HCT116 (cell line): Measurements from ENCODE around the gene HCRTR2. TPM values are rescaled to one million over a fixed set of nuclear protein-coding genes. Genes with fewer than 3 reads are reported as not detected.
A peak's percentile ranks its signal among the peaks of the same experiment; 100 is the strongest.

Source experiments
- ATAC-seq: fragments of 200-7000 bp; cut with Tn5 transposase; 2 replicates; pipeline ENCODE4 v1.9.1; 2020; ENCODE audit warnings: mild to moderate bottlenecking, moderate library complexity
- BruUV-seq: library from RNA; stranded (reverse); fragments of 400-500 nt; replicated peaks from 2 replicates; lab custom pipeline; 2021; lab: Mats Ljungman, UMichigan
- CTCF ChIA-PET: fragments of 300-600 bp; sonication (Branson Sonifier 250); formaldehyde crosslinking; loops from one replicate; lab custom pipeline; 2021; ENCODE audit warnings: antibody characterized with exemption; lab: Charles Lee
- POLR2A ChIA-PET: fragments of 300-600, 350-600 bp; sonication (Branson Sonifier 250); formaldehyde crosslinking; loops from one replicate; lab custom pipeline; 2021; ENCODE audit warnings: antibody characterized with exemption; lab: Charles Lee
- RAD21 ChIA-PET, 2 experiments: fragments of 300-600 bp; sonication (Branson Sonifier 250); formaldehyde crosslinking; loops; one replicate each; lab custom pipeline; 2023; ENCODE audit warnings: low total read pairs in 2 of 2; ENCODE audit not compliant: uncharacterized antibody in 2 of 2, unreplicated experiment in 2 of 2, low non-redundant PET in 1 of 2; lab: Charles Lee
- DNase-seq: peaks from one replicate; pipeline ENCODE4 v3.0.0-alpha.2; 2010; ENCODE audit warnings: low read depth, low spot score
- H2AFZ ChIP-seq: fragments of 200-600 bp; shearing (Covaris generic), sonication (generic); 2 replicates; pipeline ENCODE4 v1.6.1; 2017; ENCODE audit warnings: low read depth, mixed run types, mixed read lengths, antibody characterized with exemption, low read length; ENCODE audit not compliant: poor library complexity, severe bottlenecking
- H3K27ac ChIP-seq: 2 replicates; pipeline ENCODE4 v1.5.1; 2012; ENCODE audit warnings: low read depth, low read length
- H3K27me3 ChIP-seq: fragments of 200-600 bp; sonication (generic); 2 replicates; pipeline ENCODE4 v1.6.1; 2016; ENCODE audit warnings: mixed run types, low read length, mixed read lengths; ENCODE audit not compliant: insufficient read depth
- H3K36me3 ChIP-seq, 2 experiments: fragments of 200-500 bp in 1 of 2; fragments of 200-600 bp in 1 of 2; sonication (Bioruptor generic) in 1 of 2; sonication (generic) in 1 of 2; 2 replicates each; pipeline versions ENCODE4 v1.5.1 to v1.6.1; 2014 to 2016; ENCODE audit warnings: low read length in 2 of 2, inconsistent platforms in 1 of 2, mixed read lengths in 1 of 2, mixed run types in 1 of 2; ENCODE audit not compliant: insufficient read depth in 2 of 2, control insufficient read depth in 1 of 2
- H3K4me1 ChIP-seq, 2 experiments: fragments of 200-600 bp in 1 of 2; sonication (generic) in 1 of 2; 2 replicates each; pipeline versions ENCODE4 v1.5.1 to v1.6.1; 2012 to 2017; ENCODE audit warnings: low read length in 2 of 2, inconsistent platforms in 1 of 2, mild to moderate bottlenecking in 1 of 2, mixed read lengths in 1 of 2, mixed run types in 1 of 2, moderate library complexity in 1 of 2; ENCODE audit not compliant: insufficient read depth in 2 of 2, control insufficient read depth in 1 of 2
- H3K4me2 ChIP-seq: fragments of 200-600 bp; sonication (generic); 2 replicates; pipeline ENCODE4 v1.6.1; 2017; ENCODE audit warnings: mixed run types, low read length, mixed read lengths
- H3K4me3 ChIP-seq, 2 experiments: fragments of 200-600 bp in 1 of 2; sonication (generic) in 1 of 2; replicated peaks in 1 of 2; 2 replicates each; pipeline ENCODE4 v1.5.1; 2011 to 2016; ENCODE audit warnings: low read length in 2 of 2, control low read depth in 1 of 2, low read depth in 1 of 2, mild to moderate bottlenecking in 1 of 2, mixed read lengths in 1 of 2, mixed run types in 1 of 2
- H3K79me2 ChIP-seq: fragments of 200-600 bp; sonication (generic); 2 replicates; pipeline ENCODE4 v1.6.1; 2017; ENCODE audit warnings: mild to moderate bottlenecking, mixed run types, low read length, moderate library complexity, mixed read lengths; ENCODE audit not compliant: insufficient read depth
- H3K9ac ChIP-seq: fragments of 200-600 bp; sonication (generic); 2 replicates; pipeline ENCODE4 v1.6.1; 2016; ENCODE audit warnings: low read length, mixed read lengths
- H3K9me2 ChIP-seq: fragments of 200-600 bp; sonication (generic), shearing (Covaris generic); 2 replicates; pipeline ENCODE4 v1.6.1; 2017; ENCODE audit warnings: mixed run types, mild to moderate bottlenecking, moderate library complexity; ENCODE audit not compliant: insufficient read depth
- H3K9me3 ChIP-seq, 2 experiments: fragments of 200-500 bp in 1 of 2; fragments of 200-600 bp in 1 of 2; sonication (Bioruptor generic) in 1 of 2; sonication (generic) in 1 of 2; 2 replicates each; pipeline ENCODE4 v1.6.1; 2014 to 2017; ENCODE audit warnings: low read length in 2 of 2, mixed read lengths in 2 of 2, inconsistent platforms in 1 of 2, low read depth in 1 of 2, mild to moderate bottlenecking in 1 of 2, mixed run types in 1 of 2, moderate library complexity in 1 of 2; ENCODE audit not compliant: control insufficient read depth in 1 of 2, insufficient read depth in 1 of 2
- H4K20me1 ChIP-seq: fragments of 200-600 bp; sonication (generic), shearing (Covaris generic); 2 replicates; pipeline ENCODE4 v1.6.1; 2017; ENCODE audit warnings: mixed run types, mild to moderate bottlenecking, moderate library complexity; ENCODE audit not compliant: insufficient read depth
- EGR1 ChIP-seq: IDR thresholded peaks from 2 replicates; pipeline ENCODE4 v1.6.1; 2012; ENCODE audit warnings: low read depth
- SRF ChIP-seq: IDR thresholded peaks from 2 replicates; pipeline ENCODE4 v1.6.1; 2012; ENCODE audit warnings: low read depth
- YY1 ChIP-seq: IDR thresholded peaks from 2 replicates; pipeline ENCODE4 v1.6.1; 2011; ENCODE audit warnings: low read length, low read depth, moderate library complexity, mild to moderate bottlenecking; ENCODE audit not compliant: insufficient replicate concordance; ENCODE audit errors: extremely low read depth
- intact Hi-C: fragments of 100-400 bp; cut with micrococcal nuclease; formaldehyde crosslinking; loops from 2 replicates; pipeline ENCODE4 v1.10.0; 2022
- total RNA-seq: library from RNA; stranded (reverse); gene quantifications from one replicate; pipeline ENCODE4 v1.2.1, GENCODE V29; 2021; ENCODE audit not compliant: unreplicated experiment
- TF ChIP-seq, protein P1 (sequence below): IDR thresholded peaks from 2 replicates; pipeline ENCODE4 v1.6.1; 2012; ENCODE audit warnings: low read depth
- TF ChIP-seq, protein P2 (sequence below): IDR thresholded peaks from 2 replicates; pipeline ENCODE4 v1.6.1; 2011; ENCODE audit warnings: mild to moderate bottlenecking, low read length, moderate library complexity; ENCODE audit not compliant: insufficient replicate concordance; ENCODE audit errors: extremely low read depth
- TF ChIP-seq, protein P3 (sequence below), 3 experiments: fragments of 200-600 bp in 1 of 3; sonication (generic) in 1 of 3; IDR thresholded peaks in 2 of 3; conservative IDR thresholded peaks in 1 of 3; 2 replicates each; pipeline ENCODE4 v1.5.1; 2012 to 2017; ENCODE audit warnings: low read depth in 2 of 3, low read length in 2 of 3, antibody characterized with exemption in 1 of 3, borderline replicate concordance in 1 of 3, control low read depth in 1 of 3, mild to moderate bottlenecking in 1 of 3, mixed read lengths in 1 of 3, mixed run types in 1 of 3, moderate library complexity in 1 of 3; ENCODE audit not compliant: insufficient read depth in 1 of 3

Gene HCRTR2
- total RNA-seq, 1 experiment from 2014 or later: not detected

DNA sequence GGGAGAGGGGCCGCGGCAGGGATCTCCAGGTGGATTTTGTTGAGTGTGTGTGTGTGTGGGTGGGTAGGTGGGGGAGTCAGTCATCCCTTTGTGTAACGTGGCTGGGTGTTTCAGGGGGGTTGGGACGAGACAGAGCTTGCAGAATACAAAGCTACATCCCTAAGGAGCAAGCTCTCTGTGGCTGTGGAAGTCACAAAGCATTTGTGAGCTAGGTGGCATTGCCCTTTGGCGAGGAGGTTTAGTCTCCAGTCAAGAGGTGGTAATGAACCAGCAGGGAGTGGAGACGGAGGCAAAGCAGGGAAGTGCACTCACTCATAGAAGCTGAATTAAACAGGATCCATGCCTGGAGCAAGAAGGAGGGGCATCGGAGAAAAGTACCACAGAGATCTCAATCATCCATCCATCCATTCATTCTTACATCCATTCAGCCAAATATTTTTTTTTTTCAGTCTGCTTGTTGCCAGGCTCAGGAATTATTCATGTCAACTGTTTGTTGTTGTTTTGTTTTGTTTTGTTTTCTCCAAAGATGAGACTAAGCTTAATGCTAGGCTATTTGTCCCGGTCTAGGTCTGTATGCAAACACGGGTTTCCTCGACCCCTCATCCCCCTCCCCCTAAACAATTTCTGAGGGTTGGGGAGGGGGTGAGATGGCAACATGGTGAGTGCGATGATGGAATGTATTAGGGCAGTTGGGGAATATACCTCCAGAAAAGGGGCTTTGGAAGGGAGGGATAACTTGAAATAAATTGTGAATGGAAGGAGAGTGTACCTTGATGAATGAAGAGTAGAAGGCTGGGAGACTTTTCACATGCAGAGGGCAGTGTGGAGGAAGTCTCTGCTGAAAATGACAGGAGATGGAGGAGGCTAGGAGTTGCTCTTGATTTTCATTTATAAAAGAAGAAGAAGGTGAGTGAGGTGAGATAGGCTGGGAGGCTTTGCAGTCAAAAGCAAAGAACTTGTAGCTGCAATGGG, 1.0 kb downstream of the HCRTR2 start (continued):
- TF ChIP-seq, protein P1, sequence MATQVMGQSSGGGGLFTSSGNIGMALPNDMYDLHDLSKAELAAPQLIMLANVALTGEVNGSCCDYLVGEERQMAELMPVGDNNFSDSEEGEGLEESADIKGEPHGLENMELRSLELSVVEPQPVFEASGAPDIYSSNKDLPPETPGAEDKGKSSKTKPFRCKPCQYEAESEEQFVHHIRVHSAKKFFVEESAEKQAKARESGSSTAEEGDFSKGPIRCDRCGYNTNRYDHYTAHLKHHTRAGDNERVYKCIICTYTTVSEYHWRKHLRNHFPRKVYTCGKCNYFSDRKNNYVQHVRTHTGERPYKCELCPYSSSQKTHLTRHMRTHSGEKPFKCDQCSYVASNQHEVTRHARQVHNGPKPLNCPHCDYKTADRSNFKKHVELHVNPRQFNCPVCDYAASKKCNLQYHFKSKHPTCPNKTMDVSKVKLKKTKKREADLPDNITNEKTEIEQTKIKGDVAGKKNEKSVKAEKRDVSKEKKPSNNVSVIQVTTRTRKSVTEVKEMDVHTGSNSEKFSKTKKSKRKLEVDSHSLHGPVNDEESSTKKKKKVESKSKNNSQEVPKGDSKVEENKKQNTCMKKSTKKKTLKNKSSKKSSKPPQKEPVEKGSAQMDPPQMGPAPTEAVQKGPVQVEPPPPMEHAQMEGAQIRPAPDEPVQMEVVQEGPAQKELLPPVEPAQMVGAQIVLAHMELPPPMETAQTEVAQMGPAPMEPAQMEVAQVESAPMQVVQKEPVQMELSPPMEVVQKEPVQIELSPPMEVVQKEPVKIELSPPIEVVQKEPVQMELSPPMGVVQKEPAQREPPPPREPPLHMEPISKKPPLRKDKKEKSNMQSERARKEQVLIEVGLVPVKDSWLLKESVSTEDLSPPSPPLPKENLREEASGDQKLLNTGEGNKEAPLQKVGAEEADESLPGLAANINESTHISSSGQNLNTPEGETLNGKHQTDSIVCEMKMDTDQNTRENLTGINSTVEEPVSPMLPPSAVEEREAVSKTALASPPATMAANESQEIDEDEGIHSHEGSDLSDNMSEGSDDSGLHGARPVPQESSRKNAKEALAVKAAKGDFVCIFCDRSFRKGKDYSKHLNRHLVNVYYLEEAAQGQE: no peak
- TF ChIP-seq EGR1: no peak
- TF ChIP-seq SRF: no peak
- TF ChIP-seq YY1: no peak

- DNase-seq: no peak
These were observed 2.6 kb downstream of the HCRTR2 start for GRCh38 chr6:55176958-55177357.

More at GRCh38 chr6:55176958-55177357, 2.6 kb downstream of the HCRTR2 start:
- CTCF ChIA-PET: no interaction called here
- H3K27ac ChIP-seq: no peak overlapping the region
- no peak for ATAC-seq
- POLR2A ChIA-PET: no interaction called here
- BruUV-seq: no TSS peak
- H3K9me3 ChIP-seq: no peaks in the 10 kb centered on the region
- intact Hi-C loops: no loop called here
- no peaks in the 10 kb centered on the region for H3K9me2 ChIP-seq
- H3K36me3 ChIP-seq: no peaks in the 10 kb centered on the region
- RAD21 ChIA-PET: interaction anchor here in 1 of 2 experiments (0.6 kb wide), 1 partner anchor 1204 kb away, joined by 4 read pairs; no protein-coding TSS in a partner anchor
- no peak overlapping the region for H3K4me3 ChIP-seq
- no peaks in the 10 kb centered on the region for H3K4me1 ChIP-seq
- H3K9ac ChIP-seq: no peak overlapping the region
- H3K79me2 ChIP-seq: no peaks in the 10 kb centered on the region
- no peaks in the 10 kb centered on the region for H4K20me1 ChIP-seq
- TF ChIP-seq, protein P2, sequence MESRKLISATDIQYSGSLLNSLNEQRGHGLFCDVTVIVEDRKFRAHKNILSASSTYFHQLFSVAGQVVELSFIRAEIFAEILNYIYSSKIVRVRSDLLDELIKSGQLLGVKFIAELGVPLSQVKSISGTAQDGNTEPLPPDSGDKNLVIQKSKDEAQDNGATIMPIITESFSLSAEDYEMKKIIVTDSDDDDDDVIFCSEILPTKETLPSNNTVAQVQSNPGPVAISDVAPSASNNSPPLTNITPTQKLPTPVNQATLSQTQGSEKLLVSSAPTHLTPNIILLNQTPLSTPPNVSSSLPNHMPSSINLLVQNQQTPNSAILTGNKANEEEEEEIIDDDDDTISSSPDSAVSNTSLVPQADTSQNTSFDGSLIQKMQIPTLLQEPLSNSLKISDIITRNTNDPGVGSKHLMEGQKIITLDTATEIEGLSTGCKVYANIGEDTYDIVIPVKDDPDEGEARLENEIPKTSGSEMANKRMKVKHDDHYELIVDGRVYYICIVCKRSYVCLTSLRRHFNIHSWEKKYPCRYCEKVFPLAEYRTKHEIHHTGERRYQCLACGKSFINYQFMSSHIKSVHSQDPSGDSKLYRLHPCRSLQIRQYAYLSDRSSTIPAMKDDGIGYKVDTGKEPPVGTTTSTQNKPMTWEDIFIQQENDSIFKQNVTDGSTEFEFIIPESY: no peak
- TF ChIP-seq, protein P1: peak; percentile 72
- TF ChIP-seq, protein P3, sequence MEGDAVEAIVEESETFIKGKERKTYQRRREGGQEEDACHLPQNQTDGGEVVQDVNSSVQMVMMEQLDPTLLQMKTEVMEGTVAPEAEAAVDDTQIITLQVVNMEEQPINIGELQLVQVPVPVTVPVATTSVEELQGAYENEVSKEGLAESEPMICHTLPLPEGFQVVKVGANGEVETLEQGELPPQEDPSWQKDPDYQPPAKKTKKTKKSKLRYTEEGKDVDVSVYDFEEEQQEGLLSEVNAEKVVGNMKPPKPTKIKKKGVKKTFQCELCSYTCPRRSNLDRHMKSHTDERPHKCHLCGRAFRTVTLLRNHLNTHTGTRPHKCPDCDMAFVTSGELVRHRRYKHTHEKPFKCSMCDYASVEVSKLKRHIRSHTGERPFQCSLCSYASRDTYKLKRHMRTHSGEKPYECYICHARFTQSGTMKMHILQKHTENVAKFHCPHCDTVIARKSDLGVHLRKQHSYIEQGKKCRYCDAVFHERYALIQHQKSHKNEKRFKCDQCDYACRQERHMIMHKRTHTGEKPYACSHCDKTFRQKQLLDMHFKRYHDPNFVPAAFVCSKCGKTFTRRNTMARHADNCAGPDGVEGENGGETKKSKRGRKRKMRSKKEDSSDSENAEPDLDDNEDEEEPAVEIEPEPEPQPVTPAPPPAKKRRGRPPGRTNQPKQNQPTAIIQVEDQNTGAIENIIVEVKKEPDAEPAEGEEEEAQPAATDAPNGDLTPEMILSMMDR (IDR thresholded peaks at IDR 0.05 in 2 of 3, conservative IDR thresholded peaks at IDR 0.05 in 1 of 3; ENCODE audit: borderline replicate concordance in 1 of 3, insufficient read depth in 1 of 3, low read depth in 2 of 3, low read length in 2 of 3): no peak
- H2AFZ ChIP-seq: no peak overlapping the region
- no peaks in the 10 kb centered on the region for H3K27me3 ChIP-seq
- H3K4me2 ChIP-seq: no peak overlapping the region
